SJCRH30 (cell line): ENCODE data around the gene POLR2L. TPM values are rescaled to one million over a fixed set of nuclear protein-coding genes. Genes with fewer than 3 reads are reported as not detected.

Experiments
- DNase-seq, 2 experiments: peaks; one replicate each; pipeline ENCODE4 v3.0.0-alpha.2; 2015 to 2020
- H3K27ac ChIP-seq: fragments of 250-450 bp; sonication (Bioruptor Pico); 2 replicates; pipeline ENCODE4 v1.5.1; 2020; ENCODE audit warnings: mild to moderate bottlenecking, moderate library complexity
- H3K27me3 ChIP-seq: fragments of 250-450 bp; sonication (Bioruptor Pico); 2 replicates; pipeline ENCODE4 v1.5.1; 2020; ENCODE audit warnings: mild to moderate bottlenecking, moderate library complexity
- H3K36me3 ChIP-seq: fragments of 250-450 bp; sonication (Bioruptor Pico); 2 replicates; pipeline ENCODE4 v1.5.1; 2020; ENCODE audit warnings: mild to moderate bottlenecking, moderate library complexity
- H3K4me1 ChIP-seq: fragments of 250-450 bp; sonication (Bioruptor Pico); 2 replicates; pipeline ENCODE4 v1.5.1; 2020; ENCODE audit warnings: mild to moderate bottlenecking, moderate library complexity
- H3K4me3 ChIP-seq: fragments of 250-450 bp; sonication (Bioruptor Pico); 2 replicates; pipeline ENCODE4 v1.5.1; 2020; ENCODE audit warnings: mild to moderate bottlenecking, moderate library complexity
- H3K9me3 ChIP-seq: fragments of 250-450 bp; sonication (Bioruptor Pico); replicated peaks from 2 replicates; pipeline ENCODE4 v1.5.1; 2020; ENCODE audit warnings: mild to moderate bottlenecking, moderate library complexity
- total RNA-seq: library from RNA; depleted of rRNA; stranded (reverse); fragments of >200 nt; shearing (Covaris generic); gene quantifications from 2 replicates; pipeline ENCODE4 v1.2.3, GENCODE V29; 2014

Gene POLR2L
- total RNA-seq, 1 experiment from 2014 or later: 292 TPM

- no peak overlapping the region for H3K27ac ChIP-seq
- peaks cover 6% of the 10 kb centered on the region; the same call in 1 of the 2 replicates for H3K36me3 ChIP-seq
- DNase-seq: no peak
- no peaks in the 10 kb centered on the region for H3K9me3 ChIP-seq
- no peaks in the 10 kb centered on the region for H3K27me3 ChIP-seq
- no peak overlapping the region for H3K4me3 ChIP-seq
- H3K4me1 ChIP-seq: peaks cover 21% of the 10 kb centered on the region
Observed at GRCh38 chr11:801097-801780, 41.1 kb downstream of the POLR2L start.

GRCh38 chr11:800473-800872 lies 41.9 kb downstream of the POLR2L start:
- no peak for DNase-seq
- no peak overlapping the region for H3K4me3 ChIP-seq
- H3K36me3 ChIP-seq: peaks cover 6% of the 10 kb centered on the region; the same call in 1 of the 2 replicates
- H3K27ac ChIP-seq: no peak overlapping the region
- H3K4me1 ChIP-seq: peaks cover 26% of the 10 kb centered on the region
- H3K27me3 ChIP-seq: no peaks in the 10 kb centered on the region
- H3K9me3 ChIP-seq: no peaks in the 10 kb centered on the region

DNA sequence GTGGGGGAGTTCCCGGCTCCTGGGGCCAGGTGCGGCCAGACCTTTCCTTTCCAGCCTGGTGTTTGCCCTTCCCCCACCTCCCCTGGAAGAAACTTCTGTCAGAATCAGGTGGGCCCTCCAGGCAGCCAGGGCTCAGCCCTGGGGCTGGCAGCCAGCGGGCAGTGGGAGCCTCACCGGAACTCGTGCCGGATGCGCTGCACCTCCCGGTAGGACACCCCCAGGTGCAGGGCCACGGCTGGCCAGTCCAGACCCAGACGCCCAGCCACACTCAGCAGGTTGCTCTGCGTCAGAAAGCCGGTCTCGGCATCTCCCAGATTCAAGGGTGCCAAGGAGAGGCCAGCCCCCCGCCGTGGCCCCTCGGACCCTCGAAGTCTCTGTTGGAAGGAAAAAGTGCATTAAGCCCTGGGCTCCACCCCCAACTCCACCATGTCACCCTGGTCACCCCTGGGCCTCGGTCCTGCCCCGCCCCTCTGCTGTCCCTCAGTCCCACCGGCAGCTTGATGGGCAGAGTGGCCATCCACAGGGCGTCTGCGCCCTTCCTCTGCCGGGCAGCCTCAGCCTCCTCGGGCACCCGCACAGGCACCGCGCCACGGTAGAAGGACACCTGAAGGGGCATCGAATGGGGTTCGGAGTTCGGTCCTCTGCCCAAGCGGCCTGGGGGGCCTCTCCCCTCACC lies 42.5 kb downstream of the POLR2L start:
- Histone ChIP-seq H3K27ac (no peak overlapping the region), H3K9me3 (no peaks in the 10 kb centered on the region), H3K36me3 (peaks cover 6% of the 10 kb centered on the region; the same call in 1 of the 2 replicates), H3K4me1 (peaks cover 31% of the 10 kb centered on the region), H3K4me3 (no peak overlapping the region), H3K27me3 (no peaks in the 10 kb centered on the region)
- DNase-seq: no peak

DNA sequence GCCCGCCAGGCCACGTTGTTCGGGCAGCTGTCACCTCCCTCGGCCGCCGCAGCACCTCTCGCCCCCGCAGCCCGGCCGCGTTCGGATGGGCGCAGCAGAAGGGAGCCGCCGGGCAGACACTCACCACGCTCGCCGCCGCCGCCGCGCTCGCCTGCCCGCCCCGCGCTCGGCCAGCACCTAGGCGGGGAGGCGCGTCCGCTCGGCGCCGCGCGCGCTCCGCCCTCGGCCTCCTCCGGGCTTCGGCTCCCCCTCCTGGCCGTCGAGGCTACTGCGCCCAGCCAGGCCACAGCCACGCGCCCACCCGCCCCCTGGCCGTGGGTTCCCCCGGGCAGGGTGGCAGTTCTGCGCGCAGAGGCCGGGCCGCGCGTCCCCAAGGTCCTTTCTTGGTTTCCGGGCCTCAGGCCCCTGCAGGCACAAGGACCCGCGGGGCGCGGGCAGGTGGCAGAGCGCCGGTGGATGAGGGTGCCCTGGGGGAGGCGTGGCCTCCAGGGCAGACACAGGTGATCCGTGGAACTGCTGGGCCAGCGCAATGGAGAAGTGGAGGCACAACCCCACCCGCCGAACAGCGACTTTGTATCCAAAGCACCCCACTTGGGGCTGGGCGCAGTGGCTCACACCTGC lies 44.1 kb downstream of the POLR2L start, which contains the start of gene SLC25A22:
Gene SLC25A22, minus strand, starts transcription at position 189 of the 621 bp plus-strand sequence. CDS start 3,275 bp downstream, outside the sequence.
- DNase-seq: peak; percentile 79 to 85
- peaks cover 24% of the 10 kb centered on the region for H3K4me1 ChIP-seq
- H3K36me3 ChIP-seq: peaks cover 6% of the 10 kb centered on the region; the same call in 1 of the 2 replicates
- H3K27ac ChIP-seq: peak within 1 kb of the TSS; percentile 71
- peak within 1 kb of the TSS; percentile 71 for H3K4me3 ChIP-seq
- H3K27me3 ChIP-seq: no peaks in the 10 kb centered on the region
- no peaks in the 10 kb centered on the region for H3K9me3 ChIP-seq

DNA sequence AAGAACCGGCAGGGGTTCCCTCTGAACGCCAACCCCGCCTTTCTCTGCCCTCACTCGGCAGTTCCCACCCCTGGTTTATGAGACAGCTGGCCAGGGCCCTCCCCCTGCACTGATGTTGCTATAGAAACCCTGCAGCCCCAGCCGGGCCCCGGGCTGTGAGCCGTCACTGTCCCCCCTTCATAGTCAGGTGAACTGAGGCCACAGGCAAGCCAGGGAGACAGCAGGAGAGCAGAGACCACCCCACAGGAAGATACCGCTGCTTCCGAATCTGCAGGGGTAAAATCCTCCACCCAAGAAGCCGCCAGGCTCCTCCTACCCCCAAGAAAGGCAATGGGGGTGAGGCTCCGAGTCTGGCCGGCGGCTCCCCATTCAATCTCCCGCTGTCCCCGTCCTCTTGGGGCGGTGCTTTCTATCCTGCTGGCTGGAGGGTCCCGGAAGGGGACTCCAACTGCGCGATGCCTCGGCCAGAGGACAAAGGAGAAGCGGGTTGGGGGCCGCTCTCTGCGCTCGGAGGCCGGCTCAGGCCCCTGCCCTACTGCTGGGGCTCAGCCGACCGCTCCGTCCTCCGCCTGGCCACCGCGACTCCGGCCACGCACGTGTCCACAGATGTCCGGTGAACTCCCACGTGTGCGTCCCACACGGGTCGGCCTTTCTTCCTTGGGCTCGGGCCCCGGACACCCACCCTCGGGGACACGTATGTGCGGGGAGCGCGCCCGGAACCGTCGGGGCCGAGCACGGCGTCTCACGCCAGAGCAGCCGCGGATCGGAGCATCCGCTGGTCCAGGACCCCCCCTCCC lies 44.8 kb downstream of the POLR2L start:
- DNase-seq: peak; percentile 93 to 94
- Histone ChIP-seq H3K4me3 (peak overlapping the region; percentile 71), H3K4me1 (peaks cover 18% of the 10 kb centered on the region), H3K27ac (peak overlapping the region; percentile 71), H3K9me3 (no peaks in the 10 kb centered on the region), H3K36me3 (peaks cover 4% of the 10 kb centered on the region; the same call in 1 of the 2 replicates), H3K27me3 (no peaks in the 10 kb centered on the region)

DNA sequence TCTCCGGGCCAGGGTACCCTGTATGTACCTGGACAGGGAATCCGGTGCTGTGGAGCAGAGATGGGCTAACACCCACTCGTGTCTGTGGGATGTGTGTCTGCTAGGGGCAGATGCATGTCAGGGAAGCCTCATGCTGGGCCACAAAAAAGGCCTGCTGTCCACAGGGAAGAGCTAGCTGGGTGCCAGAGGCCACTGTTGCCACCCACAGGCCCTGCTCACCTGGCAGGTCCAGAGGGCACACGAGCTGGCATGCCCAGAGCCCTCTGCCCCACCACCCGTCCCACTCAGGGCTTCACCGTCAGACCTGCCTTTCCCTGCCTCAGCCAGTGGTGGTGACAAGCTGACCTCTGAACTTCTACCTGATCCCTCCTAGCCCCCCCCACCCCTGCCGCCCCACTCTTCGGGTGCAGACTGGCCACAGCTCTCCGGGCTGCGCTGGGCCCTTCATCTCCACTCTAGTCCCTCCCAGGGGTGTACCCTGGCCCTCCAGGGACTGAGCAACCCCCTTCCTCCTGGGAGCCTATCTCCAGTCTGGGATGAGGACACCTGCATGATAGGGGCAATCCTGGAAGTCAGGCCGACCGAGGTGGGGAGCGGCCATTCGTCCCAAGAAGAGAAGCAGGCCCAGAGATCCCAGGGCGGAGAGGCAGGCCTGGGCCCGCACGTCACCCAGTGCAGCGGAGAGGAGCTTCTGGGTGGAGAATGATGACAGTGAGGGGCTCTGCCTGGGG lies 45.6 kb downstream of the POLR2L start:
- Histone ChIP-seq H3K27me3 (no peaks in the 10 kb centered on the region), H3K4me3 (peak overlapping the region; percentile 71), H3K9me3 (no peaks in the 10 kb centered on the region), H3K27ac (peak overlapping the region; percentile 53), H3K36me3 (peaks cover 3% of the 10 kb centered on the region; the same call in 1 of the 2 replicates), H3K4me1 (peaks cover 17% of the 10 kb centered on the region)
- no peak for DNase-seq

GRCh38 chr11:795634-796564 lies 46.4 kb downstream of the POLR2L start:
- Histone ChIP-seq H3K27me3 (no peaks in the 10 kb centered on the region), H3K9me3 (no peaks in the 10 kb centered on the region), H3K4me3 (peak overlapping the region; percentile 71), H3K4me1 (peaks cover 17% of the 10 kb centered on the region), H3K27ac (peak overlapping the region; percentile 53), H3K36me3 (peaks cover under 1% of the 10 kb centered on the region; the same call in 1 of the 2 replicates)
- peak; percentile 94 for DNase-seq

GRCh38 chr11:794766-795633 lies 47.3 kb downstream of the POLR2L start:
- Histone ChIP-seq H3K4me3 (peak overlapping the region; percentile 71), H3K36me3 (no peaks in the 10 kb centered on the region), H3K27me3 (no peaks in the 10 kb centered on the region), H3K27ac (peak overlapping the region; percentile 43; the same call in 1 of the 2 replicates), H3K4me1 (peaks cover 19% of the 10 kb centered on the region), H3K9me3 (no peaks in the 10 kb centered on the region)
- DNase-seq: peak in 1 of 2 experiments; percentile 6

DNA sequence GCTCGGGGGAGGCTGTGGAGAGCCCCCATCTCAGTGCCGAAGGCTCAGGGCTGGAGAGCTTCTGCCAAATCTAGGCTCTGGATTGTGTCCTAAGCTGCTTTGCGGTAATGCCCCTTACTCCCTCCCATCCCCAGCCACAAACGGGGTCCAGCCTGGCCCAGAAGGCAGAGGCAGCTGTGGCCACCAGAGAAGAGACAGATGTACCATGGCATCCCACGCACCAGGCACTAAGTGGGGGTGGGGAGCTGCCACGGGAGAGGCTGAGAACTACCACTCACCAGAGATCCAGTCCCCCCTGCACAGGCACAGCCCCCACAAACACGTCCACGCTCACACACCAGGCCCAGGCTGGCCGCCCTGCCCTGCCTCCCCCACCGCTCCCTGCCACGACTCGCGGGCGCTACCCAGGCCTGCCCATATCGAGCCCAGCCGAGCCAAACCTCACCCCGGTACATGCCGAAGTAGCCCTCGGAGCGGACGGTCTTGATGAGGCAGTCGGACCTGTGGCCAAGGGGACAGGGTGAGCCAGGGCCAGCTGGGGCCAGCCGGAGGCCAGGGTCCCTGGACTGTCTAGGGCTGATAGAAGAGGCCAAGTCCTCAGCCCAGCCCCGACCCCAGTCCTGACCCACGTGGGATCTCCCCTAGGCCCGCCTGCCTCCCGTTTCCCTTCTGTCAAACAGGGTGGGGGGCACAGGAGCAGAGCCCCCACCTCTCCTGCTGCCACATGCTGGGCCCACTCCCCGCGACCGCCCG lies 48.1 kb downstream of the POLR2L start:
- H3K9me3 ChIP-seq: no peaks in the 10 kb centered on the region
- H3K36me3 ChIP-seq: no peaks in the 10 kb centered on the region
- no peak overlapping the region for H3K27ac ChIP-seq
- no peaks in the 10 kb centered on the region for H3K27me3 ChIP-seq
- peaks cover 25% of the 10 kb centered on the region for H3K4me1 ChIP-seq
- no peak overlapping the region for H3K4me3 ChIP-seq
- DNase-seq: peak in 1 of 2 experiments; percentile 24

DNA sequence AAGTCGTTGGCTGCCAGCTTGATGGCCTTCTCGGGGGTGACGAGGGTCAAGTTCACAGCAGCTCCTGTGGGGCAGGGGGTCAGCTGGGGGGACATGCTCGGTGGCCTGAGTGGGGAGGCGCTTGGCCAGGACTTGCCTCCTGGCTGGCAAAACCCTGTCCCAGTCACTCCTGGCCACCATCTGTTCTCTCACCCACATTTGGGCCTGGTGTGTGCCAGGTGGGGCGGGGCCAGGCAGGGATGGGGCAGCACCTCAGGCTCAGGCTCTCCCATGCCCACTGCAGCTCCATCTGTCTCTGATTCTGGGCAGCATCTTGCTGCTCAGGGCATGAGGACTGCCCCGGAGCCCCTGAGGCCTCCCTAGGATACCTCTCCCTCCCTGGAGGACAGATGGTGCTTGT lies 48.8 kb downstream of the POLR2L start:
- no peaks in the 10 kb centered on the region for H3K9me3 ChIP-seq
- no peaks in the 10 kb centered on the region for H3K27me3 ChIP-seq
- H3K4me3 ChIP-seq: no peak overlapping the region
- H3K36me3 ChIP-seq: no peaks in the 10 kb centered on the region
- H3K4me1 ChIP-seq: peaks cover 31% of the 10 kb centered on the region
- peak in 1 of 2 experiments; percentile 4 for DNase-seq
- H3K27ac ChIP-seq: no peak overlapping the region

DNA sequence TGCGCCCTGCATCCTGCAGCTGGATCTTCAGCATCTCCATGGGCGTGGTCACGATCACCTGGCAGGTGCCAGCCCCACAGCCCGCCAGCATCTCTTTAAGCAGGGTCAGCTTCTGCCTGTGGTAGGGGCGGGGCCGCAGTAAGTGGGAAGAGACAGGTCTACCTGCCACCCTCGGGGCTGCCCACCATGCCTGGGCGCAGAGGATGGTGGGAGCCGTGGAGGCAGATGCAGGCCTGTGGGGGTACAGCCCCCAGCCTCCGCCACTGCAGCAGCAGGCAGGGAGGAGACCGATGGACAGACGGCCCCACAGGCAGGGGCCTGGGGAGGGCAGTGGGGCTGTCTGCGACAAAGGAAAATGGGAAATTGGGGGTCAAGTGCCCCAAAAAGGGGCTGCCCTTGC lies 49.5 kb downstream of the POLR2L start:
- H3K4me1 ChIP-seq: peaks cover 32% of the 10 kb centered on the region
- H3K27ac ChIP-seq: no peak overlapping the region
- H3K4me3 ChIP-seq: no peak overlapping the region

GRCh38 chr11:792535-792821 lies 49.9 kb downstream of the POLR2L start:
- Histone ChIP-seq H3K27me3 (no peaks in the 10 kb centered on the region), H3K4me1 (peaks cover 32% of the 10 kb centered on the region), H3K4me3 (no peak overlapping the region), H3K27ac (no peak overlapping the region), H3K36me3 (no peaks in the 10 kb centered on the region), H3K9me3 (no peaks in the 10 kb centered on the region)
- DNase-seq: no peak

More for the DNA sequence above, 49.5 kb downstream of the POLR2L start:
- H3K36me3 ChIP-seq: no peaks in the 10 kb centered on the region
- no peak for DNase-seq
- H3K9me3 ChIP-seq: no peaks in the 10 kb centered on the region
- no peaks in the 10 kb centered on the region for H3K27me3 ChIP-seq
